HL-60 (cell line): ENCODE results near the gene SUMO2.

Experiments used
- CTCF ChIP-seq: IDR thresholded peaks from one replicate; pipeline ENCODE4 v1.5.1; 2011; ENCODE audit warnings: low read length, control low read depth, inconsistent platforms; ENCODE audit not compliant: insufficient read depth
- POLR2AphosphoS5 ChIP-seq: IDR thresholded peaks from 2 replicates; pipeline ENCODE4 v1.6.1; 2012; ENCODE audit warnings: low read depth

GRCh38 chr17:75152523-75152921 is 30.2 kb downstream of the SUMO2 start:
- TF ChIP-seq CTCF = no peak
- no peak for TF ChIP-seq POLR2AphosphoS5
